GM18858 (cell line): ENCODE results near the gene C12orf42.
"Not testable (repeated sequence)": the region's sequence is repeated elsewhere in the genome, so short reads cannot be mapped to it uniquely, and the experiment has no call there.

Experiments used
- ATAC-seq: cut with Tn5 transposase; IDR thresholded peaks from one replicate; pipeline ENCODE4 v1.9.1; 2021; ENCODE audit not compliant: unreplicated experiment

Gene C12orf42

DNA sequence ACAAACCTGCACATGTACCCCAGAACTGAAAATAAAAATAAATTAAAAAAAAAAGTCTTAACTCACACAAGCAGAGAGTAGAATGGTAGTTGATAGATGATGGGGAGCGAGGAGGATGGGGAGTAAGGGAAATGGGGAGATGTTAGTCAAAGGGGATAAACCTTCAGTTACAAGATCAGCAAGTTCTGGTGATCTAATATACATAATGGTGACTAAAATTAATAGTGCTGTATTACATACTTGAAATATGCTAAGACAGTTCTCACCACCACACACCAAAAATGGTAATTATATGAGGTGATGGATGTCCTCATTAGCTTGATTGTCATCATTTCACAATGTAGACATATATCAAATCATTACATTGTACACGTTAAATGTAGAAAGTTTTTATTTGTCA lies 3.2 kb upstream of the C12orf42 start:
- ATAC-seq = no peak

- ATAC-seq = no peak
These were observed 867 bp downstream of the C12orf42 start for GRCh38 chr12:103494734-103495468.

DNA sequence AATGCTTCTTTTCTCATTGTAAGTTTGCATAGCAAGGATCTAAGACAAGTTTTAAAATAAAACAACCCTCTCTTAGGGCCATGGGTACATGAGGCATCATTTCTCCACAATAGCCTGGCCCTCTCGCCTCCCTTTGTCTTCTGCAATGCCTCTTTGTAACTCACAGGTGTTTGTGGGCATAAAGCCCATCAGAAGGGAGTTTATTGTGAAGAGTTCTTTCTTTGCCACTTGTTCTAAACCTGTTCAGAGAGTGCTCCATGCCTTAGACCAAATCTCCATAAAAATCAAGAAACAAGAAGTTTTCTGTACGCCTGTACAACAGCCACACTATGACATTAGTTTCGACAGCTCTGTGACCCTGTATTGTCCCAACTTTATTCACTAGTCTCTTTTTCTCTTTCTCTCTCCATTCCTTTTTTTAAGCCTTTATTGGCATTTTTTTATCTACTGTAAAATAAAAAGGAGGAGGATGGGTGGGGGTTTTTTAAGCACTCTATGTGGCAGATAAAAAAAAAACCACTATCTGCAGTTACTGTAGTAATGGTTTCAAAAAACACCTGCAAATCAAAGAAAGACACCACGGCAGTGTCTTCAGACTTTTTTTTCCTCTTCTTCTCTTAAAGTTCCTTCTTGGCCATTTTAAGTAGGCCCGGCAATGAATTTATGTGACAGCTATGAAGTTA lies 1.6 kb downstream of the C12orf42 start:
- no peak for ATAC-seq

GRCh38 chr12:103493199-103493598 lies 2.6 kb downstream of the C12orf42 start:
- ATAC-seq = no peak

DNA sequence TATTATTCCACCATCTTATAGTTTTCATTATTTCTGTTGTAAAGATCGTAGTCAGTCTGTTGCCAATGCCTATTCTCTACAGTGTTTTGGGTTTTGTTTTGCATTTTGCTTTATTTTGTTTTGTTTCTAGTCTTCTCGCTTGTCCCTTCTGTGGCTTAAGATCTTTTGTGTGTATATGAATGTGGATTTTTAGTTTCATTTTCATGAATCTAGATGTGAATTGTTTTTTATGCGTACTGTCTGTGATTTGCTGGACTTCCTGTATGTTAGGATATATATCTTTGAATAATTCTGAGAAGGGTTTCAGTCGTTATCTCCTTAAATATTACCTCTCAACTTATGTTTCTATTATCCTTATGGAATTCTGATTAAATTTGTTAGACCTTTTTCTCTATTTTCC lies 13.4 kb downstream of the C12orf42 start:
- ATAC-seq = no peak

GRCh38 chr12:103475073-103475472 lies 20.7 kb downstream of the C12orf42 start:
- ATAC-seq = no peak

DNA sequence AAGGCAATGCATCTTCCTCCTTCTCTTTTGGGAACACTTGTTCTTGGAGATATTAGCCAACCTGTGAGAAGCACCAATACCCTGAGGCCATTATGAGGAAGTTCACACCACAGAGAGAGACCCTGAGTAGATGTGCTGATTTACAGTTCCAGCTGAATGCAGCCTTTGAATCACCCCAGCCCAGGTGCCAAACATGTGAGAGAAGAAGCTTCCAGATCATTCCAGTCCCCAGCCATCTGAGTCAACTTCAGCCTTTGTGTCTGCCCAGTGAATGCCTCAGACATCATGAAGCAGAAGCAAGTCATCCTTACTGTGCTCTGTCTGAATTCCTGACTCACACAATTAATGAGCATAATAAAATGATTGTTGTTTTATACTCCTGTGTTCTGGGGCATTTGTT lies 25.1 kb downstream of the C12orf42 start:
- ATAC-seq = no peak

GRCh38 chr12:103469719-103470118 lies 26.0 kb downstream of the C12orf42 start:
- ATAC-seq = no peak

- no peak for ATAC-seq
These were observed 26.9 kb downstream of the C12orf42 start for GRCh38 chr12:103468837-103469236.

- ATAC-seq = peak; percentile 100
These were observed 33.1 kb downstream of the C12orf42 start for GRCh38 chr12:103462675-103463074.

DNA sequence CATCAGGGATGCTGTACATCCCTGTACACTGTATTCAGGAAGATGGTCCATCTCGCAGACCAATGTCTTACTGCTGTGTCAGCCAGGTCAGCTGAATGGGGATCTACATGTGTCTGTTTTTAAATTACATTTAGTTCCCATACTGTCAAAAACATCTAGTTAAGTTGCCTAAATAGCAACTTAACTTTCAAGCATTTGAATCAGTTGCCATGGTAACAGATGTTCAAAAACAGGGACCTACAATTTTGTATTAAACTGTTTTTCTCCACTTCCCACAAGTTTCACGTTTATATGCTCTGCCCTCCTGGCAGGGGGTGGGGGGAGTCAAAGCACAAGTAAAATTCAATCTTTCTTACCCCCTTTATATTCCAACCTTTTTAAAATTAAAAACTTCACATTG lies 38.3 kb downstream of the C12orf42 start:
- no peak for ATAC-seq

DNA sequence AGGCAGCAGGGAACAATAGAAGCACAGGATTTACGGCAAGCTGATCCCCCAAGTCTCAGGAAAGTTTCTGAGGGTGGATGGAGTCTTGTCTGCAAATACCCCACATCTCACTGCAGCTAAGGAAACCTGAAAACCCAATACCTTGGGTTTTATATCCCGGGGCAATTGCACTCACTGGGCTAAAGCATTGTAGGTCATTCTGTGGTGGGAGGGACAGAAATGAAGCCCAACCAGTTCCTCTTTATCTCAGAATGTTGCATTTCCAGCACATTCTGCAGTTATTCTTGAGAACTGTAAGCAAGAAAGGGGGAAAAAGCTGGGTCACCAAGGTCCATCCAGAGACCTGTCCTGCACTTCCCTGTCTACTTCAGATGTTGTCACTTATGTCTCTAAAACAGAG lies 39.8 kb downstream of the C12orf42 start:
- ATAC-seq = no peak

GRCh38 chr12:103455020-103455763 lies 40.6 kb downstream of the C12orf42 start:
- ATAC-seq = peak; percentile 93

DNA sequence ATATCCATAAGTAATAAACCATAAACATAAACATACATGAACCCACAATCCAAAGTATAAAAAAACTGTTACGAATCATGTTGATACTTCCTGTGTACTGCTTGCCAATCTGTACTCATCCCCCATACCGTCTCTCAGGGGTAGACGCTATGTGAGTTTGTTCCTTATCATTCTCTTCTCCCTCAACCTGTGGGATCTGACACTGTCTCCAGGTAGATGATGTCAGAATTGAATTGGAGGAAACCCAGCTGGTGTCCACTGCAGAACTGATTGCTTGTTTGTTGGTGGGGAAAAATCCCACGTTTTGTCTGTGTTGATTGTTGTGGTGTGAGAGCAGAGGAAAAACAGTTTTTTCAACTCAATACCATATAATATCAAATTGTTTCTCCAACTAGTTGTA lies 50.8 kb downstream of the C12orf42 start:
- no peak for ATAC-seq

- ATAC-seq = no peak
These were observed 52.9 kb downstream of the C12orf42 start for GRCh38 chr12:103442822-103443221.

DNA sequence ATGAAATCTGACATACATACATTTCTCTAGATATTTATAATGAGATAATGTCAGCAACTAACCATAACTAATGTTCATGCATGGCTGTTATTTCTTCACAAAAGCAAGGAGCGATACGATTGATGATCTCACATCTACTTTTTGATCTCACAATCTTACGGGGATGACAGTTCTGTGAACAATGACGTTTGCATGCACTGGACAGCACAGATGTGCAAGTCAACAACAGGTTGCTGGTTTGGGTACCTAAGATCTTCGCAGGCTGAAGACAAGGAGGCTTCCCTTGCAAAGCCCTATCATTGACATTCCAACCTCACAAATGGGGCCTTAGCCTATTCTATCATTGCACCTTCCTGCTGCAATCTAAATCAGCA lies 53.6 kb downstream of the C12orf42 start:
- ATAC-seq = no peak

- ATAC-seq = peak; percentile 96
These were observed 54.2 kb downstream of the C12orf42 start for GRCh38 chr12:103441437-103442181.

DNA sequence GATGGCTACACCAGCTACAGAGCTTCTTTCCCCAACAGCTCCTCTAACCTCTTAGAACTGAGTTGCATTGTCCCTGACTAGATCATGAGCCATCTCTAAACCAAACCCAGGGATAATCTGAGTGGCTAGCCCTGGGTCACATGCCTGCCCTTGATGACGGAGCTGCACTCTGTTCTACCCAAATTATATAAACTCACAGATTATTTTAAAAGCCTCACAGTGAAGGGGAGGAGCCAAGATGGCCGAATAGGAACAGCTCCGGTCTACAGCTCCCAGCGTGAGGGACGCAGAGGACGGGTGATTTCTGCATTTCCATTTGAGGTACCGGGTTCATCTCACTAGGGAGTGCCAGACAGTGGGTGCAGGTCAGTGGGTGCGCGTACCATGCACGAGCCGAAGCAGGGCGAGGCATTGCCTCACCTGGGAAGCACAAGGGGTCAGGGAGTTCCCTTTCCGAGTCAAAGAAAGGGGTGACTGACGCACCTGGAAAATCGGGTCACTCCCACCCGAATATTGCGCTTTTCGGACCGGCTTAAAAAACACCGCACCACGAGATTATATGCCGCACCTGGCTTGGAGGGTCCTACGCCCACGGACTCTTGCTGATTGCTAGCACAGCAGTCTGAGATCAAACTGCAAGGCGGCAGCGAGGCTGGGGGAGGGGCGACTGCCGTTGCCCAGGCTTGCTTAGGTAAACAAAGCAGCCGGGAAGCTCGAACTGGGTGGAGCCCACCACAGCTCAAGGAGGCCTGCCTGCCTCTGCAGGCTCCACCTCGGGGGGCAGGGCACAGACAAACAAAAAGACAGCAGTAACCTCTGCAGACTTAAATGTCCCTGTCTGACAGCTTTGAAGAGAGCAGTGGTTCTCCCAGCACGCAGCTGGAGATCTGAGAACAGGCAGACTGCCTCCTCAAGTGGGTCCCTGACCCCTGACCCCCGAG lies 61.3 kb downstream of the C12orf42 start:
- ATAC-seq = not testable (repeated sequence)

DNA sequence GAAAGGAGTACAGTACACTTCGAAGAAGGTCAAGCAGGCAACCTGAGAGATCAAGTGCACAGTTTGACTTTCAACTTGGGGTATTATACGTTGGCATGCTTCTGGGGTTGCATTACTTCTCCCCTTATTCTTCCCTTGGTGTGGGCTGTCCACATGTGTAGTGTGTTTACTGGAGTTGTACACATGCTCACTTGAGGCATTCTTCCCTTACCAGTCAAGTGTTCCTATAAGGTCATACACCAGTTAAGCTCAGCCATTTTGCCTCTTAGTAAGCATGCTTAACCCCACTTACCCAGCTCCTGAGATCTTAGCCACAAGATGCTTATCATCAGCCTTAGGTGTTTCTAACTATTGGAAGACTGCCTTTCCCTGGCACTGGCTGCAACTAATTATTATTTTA lies 63.8 kb downstream of the C12orf42 start:
- no peak for ATAC-seq

GRCh38 chr12:103431387-103431786 lies 64.4 kb downstream of the C12orf42 start:
- no peak for ATAC-seq
